HepG2 (cell line): ENCODE measurements around the gene CAB39. TPM values are rescaled to one million over a fixed set of nuclear protein-coding genes. Genes with fewer than 3 reads are reported as not detected.

Experiments used
- BCL3 ChIP-seq: sonication (generic); formaldehyde crosslinking; IDR thresholded peaks from 2 replicates; pipeline ENCODE4 v1.5.1; 2020; ENCODE audit warnings: mild to moderate bottlenecking, missing genetic modification reagents, moderate library complexity
- ELF1 ChIP-seq: sonication (generic); formaldehyde crosslinking; IDR thresholded peaks from 2 replicates; pipeline ENCODE4 v1.4.0; 2020; ENCODE audit warnings: missing genetic modification reagents
- ETS1 ChIP-seq: sonication (generic); formaldehyde crosslinking; IDR thresholded peaks from 2 replicates; pipeline ENCODE4 v1.4.0; 2020; ENCODE audit warnings: missing genetic modification reagents
- FOSL1 ChIP-seq: sonication (generic); formaldehyde crosslinking; IDR thresholded peaks from 2 replicates; pipeline ENCODE4 v1.9.0; 2021; ENCODE audit warnings: missing genetic modification reagents, borderline replicate concordance
- FOSL2 ChIP-seq: sonication (generic); formaldehyde crosslinking; IDR thresholded peaks from 2 replicates; pipeline ENCODE4 v1.4.0; 2020; ENCODE audit warnings: missing genetic modification reagents
- KDM1A ChIP-seq: IDR thresholded peaks from 2 replicates; pipeline ENCODE4 v1.6.1; 2016; ENCODE audit warnings: missing compliant biosample characterization
- KLF11 ChIP-seq: IDR thresholded peaks from 2 replicates; pipeline ENCODE4 v1.6.1; 2016; ENCODE audit warnings: missing compliant biosample characterization
- PAWR ChIP-seq: sonication (generic); formaldehyde crosslinking; IDR thresholded peaks from 2 replicates; pipeline ENCODE4 v1.4.0; 2020; ENCODE audit warnings: missing genetic modification reagents, mild to moderate bottlenecking, borderline replicate concordance
- PAXIP1 ChIP-seq: sonication (generic); formaldehyde crosslinking; conservative IDR thresholded peaks from 2 replicates; pipeline ENCODE4 v1.4.0; 2020; ENCODE audit warnings: mild to moderate bottlenecking, missing genetic modification reagents, moderate library complexity
- PHF21A ChIP-seq: sonication (generic); formaldehyde crosslinking; IDR thresholded peaks from 2 replicates; pipeline ENCODE4 v1.5.0; 2020; ENCODE audit warnings: mild to moderate bottlenecking, missing genetic modification reagents
- RORA ChIP-seq: sonication (generic); formaldehyde crosslinking; IDR thresholded peaks from 2 replicates; pipeline ENCODE4 v1.5.0; 2020; ENCODE audit warnings: mild to moderate bottlenecking, missing genetic modification reagents, moderate library complexity
- RXRB ChIP-seq: IDR thresholded peaks from 2 replicates; pipeline ENCODE4 v1.6.1; 2016; ENCODE audit warnings: borderline replicate concordance, missing genetic modification reagents, missing compliant biosample characterization
- SNRNP70 ChIP-seq: fragments of 200-400 bp; formaldehyde crosslinking; IDR thresholded peaks from 2 replicates; pipeline ENCODE4 v1.6.1; 2017; ENCODE audit warnings: mild to moderate bottlenecking, low read depth, low read length, moderate library complexity
- SP140L ChIP-seq: sonication (generic); formaldehyde crosslinking; IDR thresholded peaks from 2 replicates; pipeline ENCODE4 v1.4.0; 2020; ENCODE audit warnings: missing genetic modification reagents, borderline replicate concordance
- SP4 ChIP-seq: sonication (generic); formaldehyde crosslinking; IDR thresholded peaks from 2 replicates; pipeline ENCODE4 v1.8.1; 2023; ENCODE audit warnings: mild to moderate bottlenecking, missing genetic modification reagents
- ZBTB7A ChIP-seq: sonication (generic); formaldehyde crosslinking; IDR thresholded peaks from 2 replicates; pipeline ENCODE4 v1.8.0; 2022; ENCODE audit warnings: mild to moderate bottlenecking, missing genetic modification reagents
- ZFP36L1 ChIP-seq: sonication (generic); formaldehyde crosslinking; IDR thresholded peaks from 2 replicates; pipeline ENCODE4 v1.8.0; 2022; ENCODE audit warnings: mild to moderate bottlenecking, missing genetic modification reagents, moderate library complexity
- ZMYM4 ChIP-seq: sonication (generic); formaldehyde crosslinking; IDR thresholded peaks from 2 replicates; pipeline ENCODE4 v1.8.1; 2023; ENCODE audit warnings: mild to moderate bottlenecking, missing genetic modification reagents
- ZNF446 ChIP-seq: sonication (generic); formaldehyde crosslinking; IDR thresholded peaks from 2 replicates; pipeline ENCODE4 v1.5.0; 2020; ENCODE audit warnings: mild to moderate bottlenecking, missing genetic modification reagents
- ZNF614 ChIP-seq: IDR thresholded peaks from 2 replicates; pipeline ENCODE4 v1.6.1; 2018; ENCODE audit warnings: missing biosample characterization, missing genetic modification reagents, inconsistent platforms, borderline replicate concordance
- ZNF841 ChIP-seq: sonication (generic); formaldehyde crosslinking; IDR thresholded peaks from 2 replicates; pipeline ENCODE4 v1.8.1; 2023; ENCODE audit warnings: missing genetic modification reagents, borderline replicate concordance
- ZSCAN31 ChIP-seq: sonication (generic); formaldehyde crosslinking; IDR thresholded peaks from 2 replicates; pipeline ENCODE4 v1.5.0; 2020; ENCODE audit warnings: low read depth, mild to moderate bottlenecking, missing genetic modification reagents
- polyA plus RNA-seq, 8 experiments: library from polyadenylated mRNA; depleted of rRNA in 3 of 8; stranded (reverse) in 7 of 8; unstranded in 1 of 8; fragments of >200 nt; fragmentation: Illumina TruSeq in 4 of 8; extraction: Trizol in 4 of 8; gene quantifications; 2 replicates each; pipeline versions ENCODE4 v1.2.1 to v1.2.3, GENCODE V29; 2011 to 2016; ENCODE audit warnings: low read depth in 4 of 8, missing spikeins in 1 of 8, mixed read lengths in 1 of 8; ENCODE audit not compliant: insufficient read depth in 1 of 8
- total RNA-seq, 5 experiments: library from RNA; depleted of rRNA; stranded (reverse); fragments of >200 nt; fragmentation: Illumina TruSeq; extraction: Trizol; gene quantifications; 2 replicates each; pipeline ENCODE4 v1.2.3, GENCODE V29; 2016; ENCODE audit warnings: low read depth in 1 of 5
- TF ChIP-seq, protein P1 (sequence below): IDR thresholded peaks from 2 replicates; pipeline ENCODE4 v1.6.1; 2012; ENCODE audit warnings: low read depth, low read length, improper control_type of control experiment

The CAB39 gene
- total and polyA plus RNA-seq, 2 of the 13 experiments (the other 11 are each of a cell fraction or from before 2014, with no cell fraction given) = 19.3 to 45.3 TPM

GRCh38 chr2:230684270-230685168 lies 28.1 kb upstream of the CAB39 start (continued):
- TF ChIP-seq ETS1 (CRISPR knock-in tag) (no peak), ZFP36L1 (CRISPR knock-in tag) (no peak), ZSCAN31 (CRISPR knock-in tag) (no peak), PHF21A (CRISPR knock-in tag) (no peak), ZMYM4 (CRISPR knock-in tag) (no peak), FOSL2 (CRISPR knock-in tag) (peak; percentile 94), KDM1A (CRISPR knock-in tag) (no peak), PAXIP1 (CRISPR knock-in tag) (no peak), ELF1 (CRISPR knock-in tag) (no peak), KLF11 (CRISPR knock-in tag) (no peak), PAWR (CRISPR knock-in tag) (no peak), ZNF446 (CRISPR knock-in tag) (no peak), ZNF841 (no peak), RXRB (CRISPR knock-in tag) (peak; percentile 84), FOSL1 (CRISPR knock-in tag) (peak; percentile 54; the same call in 1 of the 2 replicates), SP4 (CRISPR knock-in tag) (no peak), ZNF614 (CRISPR knock-in tag) (no peak), SP140L (CRISPR knock-in tag) (no peak), SNRNP70 (no peak), BCL3 (no peak), RORA (CRISPR knock-in tag) (no peak), ZBTB7A (CRISPR knock-in tag) (peak; percentile 75)
- TF ChIP-seq, protein P1, sequence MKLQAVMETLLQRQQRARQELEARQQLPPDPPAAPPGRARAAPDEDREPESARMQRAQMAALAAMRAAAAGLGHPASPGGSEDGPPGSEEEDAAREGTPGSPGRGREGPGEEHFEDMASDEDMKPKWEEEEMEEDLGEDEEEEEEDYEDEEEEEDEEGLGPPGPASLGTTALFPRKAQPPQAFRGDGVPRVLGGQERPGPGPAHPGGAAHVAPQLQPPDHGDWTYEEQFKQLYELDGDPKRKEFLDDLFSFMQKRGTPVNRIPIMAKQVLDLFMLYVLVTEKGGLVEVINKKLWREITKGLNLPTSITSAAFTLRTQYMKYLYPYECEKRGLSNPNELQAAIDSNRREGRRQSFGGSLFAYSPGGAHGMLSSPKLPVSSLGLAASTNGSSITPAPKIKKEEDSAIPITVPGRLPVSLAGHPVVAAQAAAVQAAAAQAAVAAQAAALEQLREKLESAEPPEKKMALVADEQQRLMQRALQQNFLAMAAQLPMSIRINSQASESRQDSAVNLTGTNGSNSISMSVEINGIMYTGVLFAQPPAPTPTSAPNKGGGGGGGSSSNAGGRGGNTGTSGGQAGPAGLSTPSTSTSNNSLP = peak; percentile 15; the same call in 1 of the 2 replicates
